GM12891 (cell line): ENCODE data around the gene HOMER3.

Experiments
- POLR2A ChIP-seq: IDR thresholded peaks from 2 replicates; pipeline ENCODE4 v1.6.1; 2011; ENCODE audit warnings: low read depth, low read length, control low read depth
- TAF1 ChIP-seq: IDR thresholded peaks from 2 replicates; pipeline ENCODE4 v1.6.1; 2011; ENCODE audit warnings: low read depth, low read length, control low read depth

GRCh38 chr19:18942692-18943091, 1.7 kb upstream of the HOMER3 start:
- TF ChIP-seq TAF1: no peak
- TF ChIP-seq POLR2A: no peak
